Nephron (organoid): ENCODE data around the gene DCAF11.
A peak's percentile ranks its signal among the peaks of the same experiment; 100 is the strongest.

ENCODE experiments used
- H3K27ac Mint-ChIP-seq, 3 experiments: 2 replicates each; pipeline ENCODE4 v1.8.0; 2020; ENCODE audit warnings: mixed read lengths in 3 of 3, mild to moderate bottlenecking in 2 of 3, moderate library complexity in 1 of 3
- H3K27me3 Mint-ChIP-seq: 2 replicates; pipeline ENCODE4 v1.8.0; 2021; ENCODE audit warnings: low read depth, mild to moderate bottlenecking, moderate library complexity, mixed read lengths
- H3K36me3 Mint-ChIP-seq: 2 replicates; pipeline ENCODE4 v1.8.0; 2020; ENCODE audit warnings: low read depth, mixed read lengths
- H3K4me1 Mint-ChIP-seq: 2 replicates; pipeline ENCODE4 v1.8.0; 2020; ENCODE audit warnings: mixed read lengths
- H3K4me3 Mint-ChIP-seq, 3 experiments: 2 replicates each; pipeline ENCODE4 v1.8.0; 2020; ENCODE audit warnings: mild to moderate bottlenecking in 3 of 3, mixed read lengths in 3 of 3, moderate library complexity in 2 of 3
- H3K9me3 Mint-ChIP-seq: 2 replicates; pipeline ENCODE4 v1.8.0; 2020; ENCODE audit warnings: mixed read lengths
- CTCF ChIP-seq, 3 experiments: fragments of 200-600 bp; sonication (generic); IDR thresholded peaks; one replicate each; pipeline ENCODE4 v1.5.0; 2021; ENCODE audit warnings: antibody characterized with exemption in 3 of 3; ENCODE audit not compliant: unreplicated experiment in 3 of 3

Gene DCAF11

GRCh38 chr14:24135584-24135833 is 20.9 kb downstream of the DCAF11 start:
- peaks cover 24% of the 10 kb centered on the region for H3K36me3 Mint-ChIP-seq
- no peak for TF ChIP-seq CTCF (IDR thresholded peaks at IDR 0.05; ENCODE audit: unreplicated experiment in 3 of 3)
- H3K9me3 Mint-ChIP-seq = no peaks in the 10 kb centered on the region
- H3K27me3 Mint-ChIP-seq = peaks cover 3% of the 10 kb centered on the region
- peak overlapping the region; percentile 87 to 88 (median 88) for H3K4me3 Mint-ChIP-seq
- peaks cover 57% of the 10 kb centered on the region for H3K4me1 Mint-ChIP-seq
- H3K27ac Mint-ChIP-seq = peak overlapping the region; percentile 52 to 84 (median 60)

GRCh38 chr14:24135834-24136683 is 21.5 kb downstream of the DCAF11 start, which contains the start of gene PSME1:
TSS of gene PSME1 (plus strand) at chr14:24136194. CDS start at chr14:24136263, 69 bp downstream.
- peaks cover 24% of the 10 kb centered on the region for H3K36me3 Mint-ChIP-seq
- H3K4me3 Mint-ChIP-seq = peak within 1 kb of the TSS; percentile 87 to 89 (median 88)
- peaks cover 51% of the 10 kb centered on the region for H3K4me1 Mint-ChIP-seq
- TF ChIP-seq CTCF (IDR thresholded peaks at IDR 0.05; ENCODE audit: unreplicated experiment in 3 of 3) = no peak
- H3K27me3 Mint-ChIP-seq = peaks cover 3% of the 10 kb centered on the region
- no peaks in the 10 kb centered on the region for H3K9me3 Mint-ChIP-seq
- H3K27ac Mint-ChIP-seq = peak within 1 kb of the TSS; percentile 52 to 84 (median 82)

GRCh38 chr14:24136684-24137528 is 22.3 kb downstream of the DCAF11 start:
- Mint-ChIP-seq H3K9me3 (no peaks in the 10 kb centered on the region), H3K4me3 (peak overlapping the region; percentile 82 to 89 (median 86)), H3K27me3 (peaks cover 3% of the 10 kb centered on the region), H3K27ac (peak overlapping the region; percentile 27 to 82 (median 50)), H3K4me1 (peaks cover 45% of the 10 kb centered on the region), H3K36me3 (peaks cover 24% of the 10 kb centered on the region)
- TF ChIP-seq CTCF (IDR thresholded peaks at IDR 0.05; ENCODE audit: unreplicated experiment in 3 of 3) = no peak

GRCh38 chr14:24137529-24138395 is 23.2 kb downstream of the DCAF11 start:
- Mint-ChIP-seq H3K27ac (peak overlapping the region in 2 of 3 experiments; percentile 27 to 50), H3K27me3 (peaks cover 3% of the 10 kb centered on the region), H3K4me1 (peaks cover 39% of the 10 kb centered on the region), H3K4me3 (peak overlapping the region; percentile 86 to 98 (median 89)), H3K36me3 (peaks cover 24% of the 10 kb centered on the region), H3K9me3 (no peaks in the 10 kb centered on the region)
- TF ChIP-seq CTCF (IDR thresholded peaks at IDR 0.05; ENCODE audit: unreplicated experiment in 3 of 3) = no peak

- Mint-ChIP-seq H3K4me3 (peak overlapping the region; percentile 86 to 98 (median 89)), H3K36me3 (peaks cover 24% of the 10 kb centered on the region), H3K9me3 (no peaks in the 10 kb centered on the region), H3K4me1 (peaks cover 35% of the 10 kb centered on the region), H3K27me3 (peaks cover 3% of the 10 kb centered on the region), H3K27ac (peak overlapping the region in 1 of 3 experiments; percentile 21)
- TF ChIP-seq CTCF (IDR thresholded peaks at IDR 0.05; ENCODE audit: unreplicated experiment in 3 of 3) = no peak
Observed at GRCh38 chr14:24138396-24139271, 24.1 kb downstream of the DCAF11 start.
